Lower lobe of right lung (tissue), 2 donors: Measurements from ENCODE around the gene GFRA4. TPM values are rescaled to one million over a fixed set of nuclear protein-coding genes. Genes with fewer than 3 reads are reported as not detected.

ENCODE experiments used
- ATAC-seq, 2 donors: fragments of 200-7000 bp; cut with Tn5 transposase; one replicate each; pipeline ENCODE4 v1.9.1; 2020 to 2022; ENCODE audit warnings: mild to moderate bottlenecking in 2 of 2, moderate library complexity in 2 of 2
- DNase-seq: peaks from one replicate; pipeline ENCODE4 v3.0.0-alpha.2; 2020
- H3K27ac ChIP-seq: fragments of 200-600 bp; one replicate; pipeline ENCODE4 v1.8.0; 2022
- H3K27me3 ChIP-seq: fragments of 200-600 bp; one replicate; pipeline ENCODE4 v1.8.0; 2022; ENCODE audit warnings: low read depth
- H3K36me3 ChIP-seq: fragments of 200-600 bp; one replicate; pipeline ENCODE4 v1.8.0; 2022; ENCODE audit warnings: mild to moderate bottlenecking
- H3K4me1 ChIP-seq: fragments of 200-600 bp; one replicate; pipeline ENCODE4 v1.8.0; 2022
- H3K4me3 ChIP-seq: fragments of 200-600 bp; one replicate; pipeline ENCODE4 v1.8.0; 2022; ENCODE audit warnings: mild to moderate bottlenecking
- H3K9me3 ChIP-seq: fragments of 200-600 bp; one replicate; pipeline ENCODE4 v1.8.0; 2022
- CTCF ChIP-seq: fragments of 200-600 bp; IDR thresholded peaks from one replicate; pipeline ENCODE4 v1.8.0; 2022; ENCODE audit warnings: antibody characterized with exemption, mild to moderate bottlenecking
- intact Hi-C: fragments of 100-400 bp; cut with DNase I; formaldehyde crosslinking; loops from one replicate; pipeline ENCODE4 v1.11.0; 2022
- total RNA-seq: library from RNA; stranded (reverse); fragmentation: NEBNext Ultra II Directional; extraction: Animal tissue kit (Norgen Biotek cat#: 25700); gene quantifications from one replicate; pipeline ENCODE4 v1.2.1, GENCODE V29; 2021
- donor health status: DM: no; HTN: yes; CAD: no; lungs with severe emphysema.

The GFRA4 gene
- total RNA-seq, 1 donor from 2014 or later, result not detected

GRCh38 chr20:3686421-3686820 is 23.2 kb upstream of the GFRA4 start:
- ATAC-seq, result no peak
- intact Hi-C loops, result no loop called here
- H3K9me3 ChIP-seq, result no peaks in the 10 kb centered on the region
- H3K4me3 ChIP-seq, result no peak overlapping the region
- H3K27me3 ChIP-seq, result peaks cover 23% of the 10 kb centered on the region
- DNase-seq, result no peak
- no peaks in the 10 kb centered on the region for H3K36me3 ChIP-seq
- no peak overlapping the region for H3K27ac ChIP-seq
- no peak for TF ChIP-seq CTCF
- H3K4me1 ChIP-seq, result no peaks in the 10 kb centered on the region

- Histone ChIP-seq H3K9me3 (no peaks in the 10 kb centered on the region), H3K4me3 (no peak overlapping the region), H3K36me3 (no peaks in the 10 kb centered on the region), H3K27me3 (peaks cover 33% of the 10 kb centered on the region), H3K4me1 (peaks cover 3% of the 10 kb centered on the region), H3K27ac (no peak overlapping the region)
- no peak for ATAC-seq
- no peak for DNase-seq
- TF ChIP-seq CTCF, result no peak
- intact Hi-C loops, result no loop called here
Observed at GRCh38 chr20:3685341-3685740, 22.1 kb upstream of the GFRA4 start.

- Histone ChIP-seq H3K9me3 (no peaks in the 10 kb centered on the region), H3K36me3 (no peaks in the 10 kb centered on the region), H3K27ac (peak within 1 kb of the TSS; percentile 36), H3K4me1 (peaks cover 9% of the 10 kb centered on the region), H3K27me3 (peaks cover 39% of the 10 kb centered on the region), H3K4me3 (peak within 1 kb of the TSS; percentile 51)
- intact Hi-C loops, result no loop called here
- TF ChIP-seq CTCF, result no peak
- peak; percentile 10 to 34 for ATAC-seq
- no peak for DNase-seq
Observed at GRCh38 chr20:3681931-3682781, 19.0 kb upstream of the GFRA4 start, which contains the start of gene ADAM33. TSS of gene ADAM33 (minus strand) at chr20:3682010. CDS start at chr20:3682004, 6 bp downstream.

GRCh38 chr20:3681352-3681930 is 18.2 kb upstream of the GFRA4 start:
- Histone ChIP-seq H3K4me1 (peaks cover 16% of the 10 kb centered on the region), H3K9me3 (no peaks in the 10 kb centered on the region), H3K4me3 (peak overlapping the region; percentile 51), H3K27ac (peak overlapping the region; percentile 36), H3K36me3 (no peaks in the 10 kb centered on the region), H3K27me3 (peaks cover 39% of the 10 kb centered on the region)
- intact Hi-C loops, result no loop called here
- DNase-seq (no peak), ATAC-seq (peak; percentile 4 to 10)
- TF ChIP-seq CTCF, result no peak

GRCh38 chr20:3680701-3681351 is 17.6 kb upstream of the GFRA4 start:
- H3K4me3 ChIP-seq, result peak overlapping the region; percentile 51
- peaks cover 45% of the 10 kb centered on the region for H3K27me3 ChIP-seq
- H3K9me3 ChIP-seq, result no peaks in the 10 kb centered on the region
- peak overlapping the region; percentile 36 for H3K27ac ChIP-seq
- DNase-seq (no peak), ATAC-seq (no peak)
- H3K4me1 ChIP-seq, result peaks cover 16% of the 10 kb centered on the region
- intact Hi-C loops, result no loop called here
- TF ChIP-seq CTCF, result no peak
- H3K36me3 ChIP-seq, result no peaks in the 10 kb centered on the region
